AG09319 (cell line): ENCODE results near the gene NELFCD.
"Not testable (repeated sequence)": the region's sequence is repeated elsewhere in the genome, so short reads cannot be mapped to it uniquely, and the experiment has no call there.

Source experiments
- DNase-seq: peaks from one replicate; pipeline ENCODE4 v3.0.0-alpha.2; 2010; ENCODE audit warnings: low read depth; ENCODE audit errors: extremely low read depth
- CTCF ChIP-seq: IDR thresholded peaks from 2 replicates; pipeline ENCODE4 v1.5.1; 2011; ENCODE audit warnings: low read depth, mild to moderate bottlenecking, inconsistent platforms, low read length, moderate library complexity

Gene NELFCD

GRCh38 chr20:58944610-58945009 lies 36.4 kb upstream of the NELFCD start:
- no peak for DNase-seq

GRCh38 chr20:58945965-58946631 lies 35.0 kb upstream of the NELFCD start:
- no peak for DNase-seq
- no peak for TF ChIP-seq CTCF

More at GRCh38 chr20:58944610-58945009, 36.4 kb upstream of the NELFCD start:
- no peak for TF ChIP-seq CTCF

- not testable (repeated sequence) for DNase-seq
Measured at GRCh38 chr20:58947797-58948388, 33.2 kb upstream of the NELFCD start.

GRCh38 chr20:58950603-58951002 lies 30.5 kb upstream of the NELFCD start:
- DNase-seq: no peak
- TF ChIP-seq CTCF: no peak

GRCh38 chr20:58953050-58953449 lies 28.0 kb upstream of the NELFCD start:
- no peak for DNase-seq
- no peak for TF ChIP-seq CTCF

- no peak for DNase-seq
Measured at GRCh38 chr20:58956078-58956477, 25.0 kb upstream of the NELFCD start.

GRCh38 chr20:58959652-58960051 lies 21.4 kb upstream of the NELFCD start:
- TF ChIP-seq CTCF: no peak

More at GRCh38 chr20:58956078-58956477, 25.0 kb upstream of the NELFCD start:
- no peak for TF ChIP-seq CTCF

GRCh38 chr20:58963060-58963584 lies 17.9 kb upstream of the NELFCD start:
- TF ChIP-seq CTCF: no peak
- no peak for DNase-seq

More at GRCh38 chr20:58959652-58960051, 21.4 kb upstream of the NELFCD start:
- DNase-seq: no peak

- DNase-seq: not testable (repeated sequence)
Measured at GRCh38 chr20:58963922-58964321, 17.1 kb upstream of the NELFCD start.
